Bronchial epithelial cell (primary cell): ENCODE measurements around the gene HMGB1. TPM values are rescaled to one million over a fixed set of nuclear protein-coding genes. Genes with fewer than 3 reads are reported as not detected.
A peak's percentile ranks its signal among the peaks of the same experiment; 100 is the strongest.

ENCODE experiments used
- DNase-seq: peaks from one replicate; pipeline ENCODE4 v3.0.0-alpha.2; 2010; ENCODE audit warnings: low read depth
- FAIRE-seq: peaks from 2 replicates; lab custom pipeline; 2011; peaks lifted over from hg19 to GRCh38; lab: Jason Lieb, UNC
- H3K27me3 ChIP-seq: 2 replicates; pipeline ENCODE4 v1.5.1; 2011; ENCODE audit warnings: low read length; ENCODE audit not compliant: control insufficient read depth, insufficient read depth
- H3K36me3 ChIP-seq: 2 replicates; pipeline ENCODE4 v1.5.1; 2011; ENCODE audit warnings: low read length; ENCODE audit not compliant: control insufficient read depth, insufficient read depth
- H3K4me3 ChIP-seq: 2 replicates; pipeline ENCODE4 v1.5.1; 2011; ENCODE audit warnings: mild to moderate bottlenecking, low read depth, low read length, control low read depth
- CTCF ChIP-seq: IDR thresholded peaks from 2 replicates; pipeline ENCODE4 v1.5.1; 2011; ENCODE audit warnings: mild to moderate bottlenecking, moderate library complexity, low read length, control low read depth, inconsistent platforms; ENCODE audit not compliant: insufficient read depth, severe bottlenecking
- total RNA-seq: library from RNA; depleted of rRNA; stranded (reverse); fragments of >200 nt; gene quantifications from 2 replicates; pipeline ENCODE4 v1.2.1, GENCODE V29; 2014

Gene HMGB1
- total RNA-seq, 1 donor from 2014 or later: 72.4 TPM

DNA sequence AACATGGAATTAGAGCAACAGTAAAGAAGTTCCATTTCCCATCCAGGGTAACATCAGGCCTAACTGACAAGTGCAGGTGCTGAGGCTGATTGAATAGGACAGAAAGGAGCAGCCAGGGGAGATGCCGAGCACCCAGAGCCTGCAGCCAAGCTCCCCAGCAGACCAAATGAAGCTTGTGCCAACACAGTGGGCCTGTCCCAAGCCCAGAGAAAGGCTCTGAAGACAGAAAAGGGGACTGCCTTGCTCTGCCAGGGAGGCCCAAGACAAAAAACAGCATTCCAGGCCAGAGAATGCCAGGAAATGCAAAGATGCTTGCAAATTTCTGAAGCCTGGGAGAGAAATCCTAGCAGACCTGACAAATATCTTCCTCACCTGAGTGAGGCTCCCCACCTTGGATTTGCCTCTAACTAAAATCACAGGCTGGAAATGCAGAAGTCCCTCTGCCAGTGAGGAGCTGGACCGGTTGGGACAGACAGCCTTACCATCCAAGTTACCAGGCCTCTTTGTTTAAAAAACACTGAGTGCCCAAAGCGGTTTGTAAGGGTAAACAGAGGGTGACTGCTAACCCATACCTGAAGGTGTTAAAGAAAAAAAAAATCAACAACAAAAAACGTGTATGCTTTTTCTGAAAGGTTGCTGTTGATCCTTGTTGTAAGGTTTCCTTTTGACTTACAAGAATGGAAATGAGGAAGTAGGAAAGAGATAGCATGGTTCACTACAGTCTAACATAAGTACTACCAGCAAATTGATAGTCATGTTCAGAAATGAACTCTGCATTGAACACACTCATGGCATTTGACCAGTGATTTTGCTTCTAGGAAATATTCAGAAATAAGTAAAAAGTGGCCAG lies 11.8 kb upstream of the HMGB1 start:
- no peaks in the 10 kb centered on the region for H3K27me3 ChIP-seq
- FAIRE-seq: no peak
- TF ChIP-seq CTCF: no peak
- H3K36me3 ChIP-seq: no peaks in the 10 kb centered on the region
- DNase-seq: no peak
- H3K4me3 ChIP-seq: no peak overlapping the region

DNA sequence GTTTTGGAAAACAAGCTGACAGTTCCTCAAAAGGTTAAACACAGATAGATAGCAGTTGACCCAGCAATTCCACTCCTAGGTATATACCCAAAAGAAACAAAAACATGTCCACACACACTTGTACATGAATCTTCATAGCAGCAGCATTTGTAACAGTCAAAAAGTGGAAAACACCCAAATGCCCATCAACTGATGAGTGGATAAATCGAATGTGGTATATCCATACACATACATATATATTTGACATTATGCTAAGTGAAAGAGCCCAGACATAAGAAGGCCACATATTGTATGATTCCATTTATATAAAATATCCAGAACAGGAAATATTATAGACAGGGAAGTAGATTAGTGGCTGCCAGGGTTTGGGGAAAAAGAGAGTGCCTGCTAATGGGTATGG lies 7.9 kb upstream of the HMGB1 start:
- FAIRE-seq (no peak), DNase-seq (no peak)
- Histone ChIP-seq H3K4me3 (no peak overlapping the region), H3K36me3 (no peaks in the 10 kb centered on the region), H3K27me3 (no peaks in the 10 kb centered on the region)
- TF ChIP-seq CTCF: no peak

DNA sequence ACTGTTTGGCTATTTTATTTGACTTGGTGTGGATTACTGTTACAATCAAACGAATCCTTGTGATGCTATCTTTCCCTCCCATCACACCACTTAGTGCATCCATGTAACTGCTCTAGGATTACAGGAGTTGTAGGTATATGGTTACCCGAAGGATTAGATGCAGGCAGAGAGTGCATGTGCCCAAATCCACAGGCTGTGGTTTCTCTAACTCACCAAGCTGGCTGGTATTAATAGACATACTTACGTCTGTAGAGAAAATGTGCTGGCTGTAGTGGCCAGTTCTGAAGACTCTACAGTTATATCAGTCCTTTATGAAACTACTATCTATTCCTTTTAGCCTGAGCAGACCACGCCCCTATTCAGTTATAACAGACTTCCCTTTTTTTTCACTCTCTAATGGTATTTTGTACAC lies 1.1 kb upstream of the HMGB1 start:
- H3K4me3 ChIP-seq: no peak overlapping the region
- DNase-seq (no peak), FAIRE-seq (no peak)
- H3K27me3 ChIP-seq: no peaks in the 10 kb centered on the region
- TF ChIP-seq CTCF: no peak
- H3K36me3 ChIP-seq: no peaks in the 10 kb centered on the region

DNA sequence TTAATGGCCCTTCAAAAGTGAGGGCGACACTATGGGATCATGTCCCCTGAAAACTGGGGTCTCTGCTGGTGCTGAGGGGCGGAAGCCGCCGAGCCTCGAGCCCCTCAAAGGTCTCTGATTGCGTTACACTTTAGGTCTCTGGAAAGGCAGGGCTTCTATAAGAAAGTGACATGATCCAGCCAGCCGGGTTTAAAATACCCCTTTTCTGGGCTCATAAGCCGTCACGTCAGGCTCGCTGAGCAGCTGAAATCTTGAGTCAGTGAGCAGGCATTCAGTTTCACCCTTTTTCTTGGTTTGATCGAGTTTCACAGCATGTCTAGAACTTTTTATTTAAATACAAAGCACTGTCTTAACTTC lies 600 bp upstream of the HMGB1 start:
- no peak for TF ChIP-seq CTCF
- H3K27me3 ChIP-seq: no peaks in the 10 kb centered on the region
- DNase-seq (peak; percentile 28), FAIRE-seq (no peak)
- H3K36me3 ChIP-seq: no peaks in the 10 kb centered on the region
- H3K4me3 ChIP-seq: no peak overlapping the region

- H3K36me3 ChIP-seq: no peaks in the 10 kb centered on the region
- TF ChIP-seq CTCF: no peak
- H3K4me3 ChIP-seq: peak overlapping the region; percentile 54
- no peak for FAIRE-seq
- no peaks in the 10 kb centered on the region for H3K27me3 ChIP-seq
- no peak for DNase-seq
These were observed 468 bp downstream of the HMGB1 start for GRCh38 chr13:30465343-30465592.
